ENCODE data around the gene ROR1. TPM values are rescaled to one million over a fixed set of nuclear protein-coding genes. Genes with fewer than 3 reads are reported as not detected.

The ROR1 gene
- total and polyA plus RNA-seq, 4 donors, result 4.0 to 30.9 (median 11.4) TPM

DNA sequence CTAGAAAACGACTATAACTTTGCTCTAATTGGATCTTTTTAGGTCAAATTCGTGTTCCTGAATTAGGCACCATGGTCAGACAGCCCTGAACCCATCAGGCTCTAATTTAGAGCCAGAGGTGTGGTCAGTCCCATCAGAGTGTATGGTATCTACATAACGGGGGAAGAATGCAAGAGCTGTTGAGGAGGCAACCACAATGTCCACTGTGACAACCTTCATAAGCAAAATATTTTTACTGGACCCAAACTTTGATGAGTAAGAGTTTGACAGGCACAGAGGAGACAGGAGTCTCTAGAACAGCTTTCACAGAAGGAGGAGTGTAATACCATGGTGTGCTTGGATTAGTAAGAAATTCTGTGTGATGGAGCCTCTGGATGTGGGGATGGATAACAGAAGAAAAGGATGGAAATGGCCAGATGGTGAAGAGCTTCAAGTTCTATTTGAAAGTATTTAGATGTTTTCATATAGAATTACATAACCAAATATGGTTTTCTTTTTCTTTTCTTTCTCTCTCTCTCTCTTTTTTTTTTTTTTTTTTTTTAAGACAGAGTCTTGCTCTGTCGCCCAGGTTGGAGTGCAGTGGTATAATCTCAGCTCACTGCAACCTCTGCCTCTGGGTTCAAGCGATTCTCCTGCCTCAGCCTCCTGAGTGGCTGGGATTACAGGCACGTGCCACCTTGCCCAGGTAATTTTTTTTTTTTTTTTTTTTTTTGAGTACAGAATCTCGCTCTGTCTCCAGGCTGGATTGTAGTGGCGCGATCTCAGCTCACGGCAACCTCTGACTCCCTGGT is 454.5 kb downstream of the ROR1 start:
- H3K27me3 ChIP-seq (ENCODE audit: control insufficient read depth in 1 of 2, insufficient read depth in 2 of 2, low read length in 1 of 2), result no peaks in the 10 kb centered on the region
- ATAC-seq (ENCODE audit: low FRiP score) (no peak), DNase-seq (no peak)
- no peaks in the 10 kb centered on the region for H3K4me1 ChIP-seq (ENCODE audit: control insufficient read depth in 1 of 2, insufficient read depth in 2 of 2, low read length in 2 of 2)
- H3K9me3 ChIP-seq (ENCODE audit: control insufficient read depth, low read length), result no peaks in the 10 kb centered on the region
- no peaks in the 10 kb centered on the region for H3K36me3 ChIP-seq (ENCODE audit: control insufficient read depth in 1 of 2, insufficient read depth in 2 of 2, low read length in 1 of 2)
- H3K27ac ChIP-seq (ENCODE audit: low read depth in 1 of 2, low read length in 2 of 2), result no peak overlapping the region
- H3K4me3 ChIP-seq (ENCODE audit: low read length in 2 of 2), result no peak overlapping the region
- 88 to 89% methylated on average over 10 of the region's 10 CpGs for WGBS, 2 donors
- intact Hi-C loops (cut with DNase I), result no loop called here

DNA sequence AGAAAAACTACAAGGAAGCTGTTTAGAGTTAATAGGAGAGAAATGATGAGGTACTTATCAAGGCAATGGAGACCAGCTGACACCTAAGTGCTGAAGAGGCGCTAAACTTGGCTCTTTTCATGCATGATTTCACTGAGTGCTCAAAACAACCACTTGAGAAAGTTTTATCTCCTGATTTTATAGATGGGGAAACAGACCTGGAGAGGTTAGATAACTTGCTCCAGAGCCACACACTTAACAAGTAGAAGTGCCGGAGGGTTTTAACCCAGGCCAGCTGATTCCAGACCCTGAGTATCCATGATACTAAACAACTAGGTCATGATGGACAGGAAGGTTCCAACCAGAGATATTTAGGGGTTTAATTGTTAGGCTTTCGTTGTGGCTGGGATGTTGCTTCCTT is 455.5 kb downstream of the ROR1 start:
- Histone ChIP-seq H3K9me3 (ENCODE audit: control insufficient read depth, low read length) (no peaks in the 10 kb centered on the region), H3K27ac (ENCODE audit: low read depth in 1 of 2, low read length in 2 of 2) (no peak overlapping the region), H3K36me3 (ENCODE audit: control insufficient read depth in 1 of 2, insufficient read depth in 2 of 2, low read length in 1 of 2) (no peaks in the 10 kb centered on the region), H3K27me3 (ENCODE audit: control insufficient read depth in 1 of 2, insufficient read depth in 2 of 2, low read length in 1 of 2) (no peaks in the 10 kb centered on the region), H3K4me3 (ENCODE audit: low read length in 2 of 2) (no peak overlapping the region), H3K4me1 (ENCODE audit: control insufficient read depth in 1 of 2, insufficient read depth in 2 of 2, low read length in 2 of 2) (no peaks in the 10 kb centered on the region)
- intact Hi-C loops (cut with DNase I), result no loop called here
- WGBS, 2 donors, result 91 to 96% methylated on average over 3 of the region's 3 CpGs
- no peak for DNase-seq
- no peak for ATAC-seq (ENCODE audit: low FRiP score)

Other genes starting within 250 kb of the ROR1 start
- 10 to 100 TPM; 60.1 to 63.5 TPM for gene PGM1, start 180.6 kb upstream of the ROR1 start, total RNA-seq
- gene PGM1, start 180.6 kb upstream of the ROR1 start, polyA plus RNA-seq, result 10 to 100 TPM; 20.2 to 57.0 TPM